Thymus (tissue), 11 donors: ENCODE results near the gene ARHGAP29. TPM values are rescaled to one million over a fixed set of nuclear protein-coding genes. Genes with fewer than 3 reads are reported as not detected.
"Not testable (repeated sequence)": the region's sequence is repeated elsewhere in the genome, so short reads cannot be mapped to it uniquely, and the experiment has no call there.

Experiments used
- DNase-seq, 9 donors: peaks; one replicate each; pipeline ENCODE4 v3.0.0-alpha.2; 2013; ENCODE audit warnings: low spot score in 9 of 9, low read depth in 6 of 9, missing footprints in 1 of 9
- H3K27ac ChIP-seq, 2 donors: one replicate each; pipeline ENCODE4 v1.5.1; 2013; ENCODE audit warnings: control low read depth in 1 of 2, low read depth in 1 of 2, low read length in 1 of 2, mild to moderate bottlenecking in 1 of 2, moderate library complexity in 1 of 2
- H3K27me3 ChIP-seq, 2 donors: one replicate each; pipeline ENCODE4 v1.5.1; 2013; ENCODE audit warnings: low read length in 1 of 2; ENCODE audit not compliant: control insufficient read depth in 2 of 2, insufficient read depth in 1 of 2
- H3K36me3 ChIP-seq, 2 donors: one replicate each; pipeline ENCODE4 v1.5.1; 2013; ENCODE audit warnings: low read length in 1 of 2, mild to moderate bottlenecking in 1 of 2, moderate library complexity in 1 of 2; ENCODE audit not compliant: control insufficient read depth in 2 of 2, insufficient read depth in 2 of 2
- H3K4me1 ChIP-seq, 2 donors: one replicate each; pipeline ENCODE4 v1.5.1; 2013; ENCODE audit warnings: low read length in 2 of 2; ENCODE audit not compliant: control insufficient read depth in 2 of 2, insufficient read depth in 2 of 2
- H3K4me3 ChIP-seq, 2 donors: one replicate each; pipeline ENCODE4 v1.5.1; 2013; ENCODE audit warnings: low read length in 2 of 2, control low read depth in 1 of 2, mild to moderate bottlenecking in 1 of 2
- H3K9me3 ChIP-seq, 2 donors: one replicate each; pipeline ENCODE4 v1.5.1; 2013; ENCODE audit warnings: low read length in 1 of 2, mild to moderate bottlenecking in 1 of 2; ENCODE audit not compliant: control insufficient read depth in 2 of 2, insufficient read depth in 1 of 2
- WGBS: extraction: QIAGEN DNeasy Blood & Tissue Kit; methylation state at CpG from one replicate; pipeline ENCODE4 v1.1.7; 2013; 5-methylcytosine and 5-hydroxymethylcytosine counted together
- polyA plus RNA-seq: library from polyadenylated mRNA; stranded (reverse); fragments of 200-250 nt; gene quantifications from one replicate; pipeline ENCODE4 v1.2.3, GENCODE V29; 2013
- total RNA-seq: library from RNA; stranded (reverse); fragments of 120-200 nt; gene quantifications from one replicate; pipeline ENCODE4 v1.2.4, GENCODE V29; 2013
- donor health status: healthy.

The ARHGAP29 gene
- total and polyA plus RNA-seq, 2 donors = 5.4 to 10.8 TPM

GRCh38 chr1:94182191-94182590 is 55.2 kb downstream of the ARHGAP29 start:
- Histone ChIP-seq H3K9me3 (no peaks in the 10 kb centered on the region), H3K27ac (no peak overlapping the region), H3K27me3 (no peaks in the 10 kb centered on the region), H3K4me3 (no peak overlapping the region), H3K4me1 (no peaks in the 10 kb centered on the region), H3K36me3 (no peaks in the 10 kb centered on the region)
- DNase-seq = no peak
- WGBS = 92% methylated on average over 1 of the region's 1 CpG

- no peaks in the 10 kb centered on the region for H3K4me1 ChIP-seq
- DNase-seq = no peak
- no peaks in the 10 kb centered on the region for H3K27me3 ChIP-seq
- H3K4me3 ChIP-seq = no peak overlapping the region
- H3K9me3 ChIP-seq = no peaks in the 10 kb centered on the region
- WGBS = 96% methylated on average over 1 of the region's 1 CpG
- no peaks in the 10 kb centered on the region for H3K36me3 ChIP-seq
- no peak overlapping the region for H3K27ac ChIP-seq
Measured at GRCh38 chr1:94180650-94181049, 56.7 kb downstream of the ARHGAP29 start.

- Histone ChIP-seq H3K36me3 (no peaks in the 10 kb centered on the region), H3K4me1 (no peaks in the 10 kb centered on the region)
- no peak for DNase-seq
Measured at GRCh38 chr1:94178901-94179300, 58.5 kb downstream of the ARHGAP29 start.

GRCh38 chr1:94169126-94169525 is 68.3 kb downstream of the ARHGAP29 start:
- WGBS = 98% methylated on average over 3 of the region's 3 CpGs
- no peak for DNase-seq
- no peaks in the 10 kb centered on the region for H3K36me3 ChIP-seq
- no peak overlapping the region for H3K27ac ChIP-seq
- no peaks in the 10 kb centered on the region for H3K27me3 ChIP-seq
- H3K4me1 ChIP-seq = no peaks in the 10 kb centered on the region
- H3K4me3 ChIP-seq = no peak overlapping the region
- no peaks in the 10 kb centered on the region for H3K9me3 ChIP-seq

More at GRCh38 chr1:94178901-94179300, 58.5 kb downstream of the ARHGAP29 start:
- H3K4me3 ChIP-seq = no peak overlapping the region
- no peaks in the 10 kb centered on the region for H3K9me3 ChIP-seq
- no peak overlapping the region for H3K27ac ChIP-seq
- H3K27me3 ChIP-seq = no peaks in the 10 kb centered on the region

GRCh38 chr1:94165843-94166242 is 71.5 kb downstream of the ARHGAP29 start:
- WGBS = 96% methylated on average over 5 of the region's 5 CpGs
- Histone ChIP-seq H3K9me3 (no peaks in the 10 kb centered on the region), H3K4me1 (no peaks in the 10 kb centered on the region), H3K36me3 (no peaks in the 10 kb centered on the region), H3K27ac (no peak overlapping the region), H3K27me3 (no peaks in the 10 kb centered on the region), H3K4me3 (no peak overlapping the region)
- no peak for DNase-seq

- H3K4me3 ChIP-seq, H3K27me3 ChIP-seq, H3K4me1 ChIP-seq, DNase-seq, H3K9me3 ChIP-seq, H3K27ac ChIP-seq, H3K36me3 ChIP-seq: not testable (repeated sequence)
- 93% methylated on average over 2 of the region's 2 CpGs for WGBS
Measured at GRCh38 chr1:94164885-94165284, 72.5 kb downstream of the ARHGAP29 start.

- not testable (repeated sequence) for H3K27ac ChIP-seq, H3K4me3 ChIP-seq, H3K4me1 ChIP-seq, DNase-seq, H3K9me3 ChIP-seq, H3K36me3 ChIP-seq, H3K27me3 ChIP-seq
- WGBS = 100% methylated on average over 1 of the region's 1 CpG
Measured at GRCh38 chr1:94164121-94164520, 73.3 kb downstream of the ARHGAP29 start.

- not testable (repeated sequence) for H3K9me3 ChIP-seq, DNase-seq, H3K36me3 ChIP-seq, H3K27ac ChIP-seq, H3K4me3 ChIP-seq, H3K4me1 ChIP-seq, H3K27me3 ChIP-seq
- WGBS = 99% methylated on average over 5 of the region's 5 CpGs
Measured at GRCh38 chr1:94163249-94163648, 74.1 kb downstream of the ARHGAP29 start.

- no peaks in the 10 kb centered on the region for H3K4me1 ChIP-seq
- no peaks in the 10 kb centered on the region for H3K36me3 ChIP-seq
- H3K4me3 ChIP-seq = no peak overlapping the region
- H3K9me3 ChIP-seq = no peaks in the 10 kb centered on the region
- no peaks in the 10 kb centered on the region for H3K27me3 ChIP-seq
- no peak overlapping the region for H3K27ac ChIP-seq
- no peak for DNase-seq
- 93% methylated on average over 4 of the region's 4 CpGs for WGBS
Measured at GRCh38 chr1:94160811-94161210, 76.6 kb downstream of the ARHGAP29 start.

- Histone ChIP-seq H3K9me3 (no peaks in the 10 kb centered on the region), H3K4me1 (no peaks in the 10 kb centered on the region), H3K27ac (no peak overlapping the region), H3K27me3 (no peaks in the 10 kb centered on the region), H3K36me3 (no peaks in the 10 kb centered on the region), H3K4me3 (no peak overlapping the region)
- no peak for DNase-seq
- WGBS = 88% methylated on average over 1 of the region's 1 CpG
Measured at GRCh38 chr1:94156096-94156625, 81.2 kb downstream of the ARHGAP29 start.
